GM18499 (cell line): Measurements from ENCODE around the gene ZNF586.
"Not testable (repeated sequence)": the region's sequence is repeated elsewhere in the genome, so short reads cannot be mapped to it uniquely, and the experiment has no call there.

Source experiments
- ATAC-seq: cut with Tn5 transposase; IDR thresholded peaks from one replicate; pipeline ENCODE4 v1.9.1; 2021; ENCODE audit warnings: moderate number of reproducible peaks; ENCODE audit not compliant: insufficient read depth, unreplicated experiment

Gene ZNF586

DNA sequence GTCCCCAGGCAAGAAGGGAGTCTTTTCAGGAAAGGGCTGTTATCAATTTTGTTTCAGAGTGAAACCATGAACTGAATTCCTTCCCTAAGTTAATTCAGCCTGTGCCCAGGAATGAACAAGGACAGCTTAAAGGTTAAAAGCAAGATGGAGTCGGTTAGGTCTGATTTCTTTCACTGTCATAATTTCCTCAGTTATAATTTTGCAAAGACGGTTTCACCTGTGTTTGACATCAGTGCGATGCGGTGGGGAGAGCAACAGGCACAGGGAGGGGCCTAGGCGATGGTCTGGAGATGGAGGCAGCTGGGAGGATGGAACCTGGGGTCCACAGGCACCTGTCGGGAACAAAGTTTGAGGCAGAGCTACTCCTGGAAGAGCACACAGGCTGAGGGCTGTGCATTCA, 51.1 kb downstream of the ZNF586 start:
- no peak for ATAC-seq

DNA sequence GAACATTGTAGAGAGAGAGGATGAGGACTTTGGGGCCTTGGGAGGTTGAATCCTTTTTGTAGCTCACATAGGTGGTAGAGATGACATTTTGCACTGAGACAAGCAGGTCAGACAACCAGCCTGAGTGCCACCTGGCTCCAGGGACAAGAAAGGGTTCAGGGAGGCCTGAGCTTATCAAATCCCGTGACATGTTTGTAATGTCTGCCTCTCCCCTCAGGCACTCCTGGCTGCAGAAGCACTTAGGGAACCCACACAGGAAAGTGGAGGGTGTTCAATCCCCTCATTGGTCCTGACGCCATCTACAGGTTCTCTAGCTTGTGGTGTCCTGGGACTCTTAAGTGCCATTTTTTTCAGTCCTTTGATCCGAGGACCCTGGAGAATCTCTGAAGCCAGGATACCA, 51.6 kb downstream of the ZNF586 start:
- not testable (repeated sequence) for ATAC-seq

DNA sequence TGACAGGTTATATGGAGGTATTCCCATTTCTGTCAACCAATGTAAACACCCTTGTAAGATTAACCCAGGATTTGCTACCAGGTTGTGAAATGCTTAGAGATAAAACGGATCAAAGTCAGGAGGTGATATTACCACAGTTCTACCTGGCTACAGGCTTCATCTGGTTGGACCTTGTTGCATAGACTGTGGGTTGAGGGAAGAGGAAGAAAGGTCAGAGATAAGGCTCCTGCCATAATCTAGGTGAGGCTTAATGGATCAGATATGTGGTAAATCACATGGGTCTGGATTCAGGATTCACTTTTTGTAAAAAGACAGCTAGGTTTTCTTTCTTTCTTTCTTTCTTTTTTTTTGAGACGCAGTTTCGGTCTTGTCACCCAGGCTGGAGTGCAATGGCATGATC, 52.0 kb downstream of the ZNF586 start:
- not testable (repeated sequence) for ATAC-seq

DNA sequence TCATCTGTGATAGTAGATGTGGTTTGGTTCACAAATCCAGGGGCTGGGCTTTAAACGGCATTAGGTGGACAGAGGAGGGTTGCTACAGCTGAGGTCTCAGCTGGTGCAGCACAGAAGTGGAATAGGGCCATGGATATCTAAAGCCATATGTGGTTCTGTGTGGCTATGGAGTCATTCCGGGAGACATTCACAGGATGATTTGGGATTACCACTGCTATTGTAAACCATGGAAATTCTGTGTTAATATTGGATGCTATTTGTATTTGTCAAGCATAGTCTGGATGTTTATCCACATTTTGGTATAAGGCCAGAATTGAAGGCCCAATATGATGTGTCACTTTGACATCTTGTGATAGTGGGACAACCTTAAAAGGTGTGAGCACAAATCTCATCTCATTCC, 53.7 kb downstream of the ZNF586 start:
- ATAC-seq, result not testable (repeated sequence)

DNA sequence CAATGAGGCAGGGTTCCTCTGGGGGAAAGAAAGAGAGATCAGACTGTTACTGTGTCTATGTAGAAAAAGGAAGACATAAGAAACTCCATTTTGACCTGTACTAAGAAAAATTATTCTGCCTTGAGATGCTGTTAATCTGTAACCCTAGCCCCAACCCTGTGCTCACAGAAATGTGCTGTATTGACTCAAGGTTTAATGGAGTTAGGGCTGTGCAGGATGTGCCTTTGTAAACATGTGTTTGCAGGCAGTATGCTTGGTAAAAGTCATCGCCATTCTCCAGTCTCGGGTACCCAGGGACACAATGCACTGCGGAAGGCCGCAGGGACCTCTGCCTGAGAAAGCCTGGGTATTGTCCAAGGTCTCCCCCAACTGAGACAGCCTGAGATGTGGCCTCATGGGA, 54.1 kb downstream of the ZNF586 start:
- not testable (repeated sequence) for ATAC-seq

DNA sequence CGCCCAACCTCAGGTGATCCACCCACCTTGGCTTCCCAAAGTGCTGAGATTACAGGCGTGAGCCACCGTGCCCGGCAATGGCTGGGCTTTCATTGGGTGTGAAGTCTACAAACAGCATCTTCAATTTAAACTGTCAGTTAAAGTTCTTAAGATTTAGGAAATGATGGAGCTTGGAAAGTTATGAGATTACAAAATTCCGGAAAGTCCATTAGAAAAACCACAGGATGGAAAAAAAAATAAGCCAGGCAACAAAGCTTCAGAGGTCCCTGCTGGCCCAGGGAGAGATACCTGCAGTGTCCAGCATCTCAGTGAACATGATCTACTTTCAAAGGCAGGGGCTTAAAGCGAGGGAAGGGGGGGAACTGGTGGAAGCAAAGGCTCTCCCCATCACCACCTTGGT, 56.0 kb downstream of the ZNF586 start:
- no peak for ATAC-seq

DNA sequence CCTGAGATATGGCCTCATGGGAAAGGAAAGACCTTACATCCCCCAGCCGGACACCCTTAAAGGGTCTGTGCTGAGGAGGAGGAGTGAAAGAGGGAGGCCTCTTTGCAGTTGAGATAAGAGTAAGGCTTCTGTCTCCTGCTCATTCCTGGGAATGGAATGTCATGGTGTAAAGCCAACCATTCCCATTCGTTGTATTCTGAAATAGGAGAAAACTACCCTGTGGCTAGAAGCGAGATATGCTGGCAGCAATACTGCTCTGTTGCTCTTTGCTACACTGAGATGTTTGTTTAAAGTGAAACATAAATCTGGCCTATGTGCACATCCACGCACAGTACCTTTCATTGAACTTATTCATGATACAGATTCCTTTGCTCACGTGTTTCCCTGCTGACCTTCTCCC, 59.8 kb downstream of the ZNF586 start:
- ATAC-seq, result no peak

DNA sequence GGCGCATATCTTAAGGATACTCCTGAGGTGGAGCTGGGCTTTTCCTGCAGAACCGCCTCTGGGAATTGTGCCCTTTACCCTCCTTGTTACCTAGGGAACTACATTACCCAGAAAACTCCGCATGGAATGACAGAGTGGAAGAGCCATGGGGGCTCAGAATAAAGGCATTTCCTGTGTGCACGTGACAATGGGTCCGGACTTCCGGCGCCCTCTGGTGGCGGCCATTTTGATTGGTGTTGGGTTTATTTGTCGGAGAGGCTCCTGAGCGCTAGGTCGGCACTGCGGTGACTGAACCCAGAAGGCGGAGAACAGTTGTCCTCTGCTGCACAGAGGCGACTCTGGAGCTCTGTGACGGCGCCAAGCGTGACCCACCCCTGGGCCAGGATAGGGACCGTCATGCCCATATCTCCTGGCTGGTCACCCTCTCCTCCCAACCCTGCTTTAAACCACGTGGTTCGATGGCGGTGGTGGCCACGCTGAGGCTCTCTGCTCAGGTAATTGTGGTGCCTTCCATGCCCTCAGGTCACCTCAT, 60.7 kb downstream of the ZNF586 start, which contains the start of gene ZNF587B:
ZNF587B (plus strand) TSS at position 229 of the 532 bp plus-strand sequence; CDS start at position 459, 230 bp downstream.
- ATAC-seq, result no peak
